SK-N-SH treated with all-trans-retinoic acid at 6 μM for 48 hours (cell line): ENCODE measurements around the gene TRIM75.

Experiments
- ARNTL ChIP-seq: fragments of 450-650 bp; formaldehyde crosslinking; IDR thresholded peaks from 2 replicates; pipeline ENCODE4 v1.5.0; 2020; ENCODE audit warnings: low read depth, mild to moderate bottlenecking, moderate library complexity, borderline replicate concordance
- CSDC2 ChIP-seq: fragments of 250-450 bp; sonication (Bioruptor Pico); IDR thresholded peaks from 2 replicates; pipeline ENCODE4 v1.5.0; 2020; ENCODE audit warnings: mild to moderate bottlenecking, moderate library complexity
- TCF4 ChIP-seq: fragments of 250-450 bp; sonication (Bioruptor Pico); IDR thresholded peaks from 2 replicates; pipeline ENCODE4 v1.8.0; 2021; ENCODE audit warnings: mild to moderate bottlenecking, moderate library complexity, borderline replicate concordance
- ZFP3 ChIP-seq: fragments of 250-450 bp; sonication (Bioruptor Pico); IDR thresholded peaks from 2 replicates; pipeline ENCODE4 v1.5.0; 2020; ENCODE audit warnings: mild to moderate bottlenecking, moderate library complexity
- ZNF565 ChIP-seq: fragments of 450-650 bp; formaldehyde crosslinking; conservative IDR thresholded peaks from 2 replicates; pipeline ENCODE4 v1.5.0; 2020; ENCODE audit warnings: low read depth, mild to moderate bottlenecking, moderate library complexity
- TF ChIP-seq, protein P1 (sequence below): fragments of 250-450 bp; sonication (Bioruptor Pico); IDR thresholded peaks from 2 replicates; pipeline ENCODE4 v1.5.1; 2021; ENCODE audit warnings: mild to moderate bottlenecking, moderate library complexity
- TF ChIP-seq, protein P2 (sequence below): fragments of 250-450 bp; sonication (Bioruptor Pico); IDR thresholded peaks from 2 replicates; pipeline ENCODE4 v1.5.0; 2020; ENCODE audit warnings: mild to moderate bottlenecking, moderate library complexity

DNA sequence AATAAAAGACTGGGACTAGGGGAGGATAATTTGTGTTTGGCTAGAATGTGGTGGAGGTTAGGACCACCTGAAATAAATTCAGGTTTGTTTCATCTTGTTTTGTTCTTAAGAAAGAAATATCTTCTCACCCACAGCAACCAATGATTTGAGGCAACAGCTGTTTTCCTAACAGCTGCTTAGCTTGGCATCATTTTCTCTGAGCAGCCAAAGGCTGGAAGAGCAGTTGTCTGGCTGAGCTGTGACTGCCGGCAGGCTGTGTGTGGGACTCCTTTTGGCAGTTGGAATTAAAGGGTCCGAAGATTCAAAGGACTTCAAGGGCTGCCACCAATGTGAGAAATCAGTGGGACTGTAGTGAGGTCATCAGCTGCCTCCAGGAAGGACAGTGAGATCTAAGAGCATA lies 5.0 kb downstream of the TRIM75 start:
- TF ChIP-seq, protein P1, sequence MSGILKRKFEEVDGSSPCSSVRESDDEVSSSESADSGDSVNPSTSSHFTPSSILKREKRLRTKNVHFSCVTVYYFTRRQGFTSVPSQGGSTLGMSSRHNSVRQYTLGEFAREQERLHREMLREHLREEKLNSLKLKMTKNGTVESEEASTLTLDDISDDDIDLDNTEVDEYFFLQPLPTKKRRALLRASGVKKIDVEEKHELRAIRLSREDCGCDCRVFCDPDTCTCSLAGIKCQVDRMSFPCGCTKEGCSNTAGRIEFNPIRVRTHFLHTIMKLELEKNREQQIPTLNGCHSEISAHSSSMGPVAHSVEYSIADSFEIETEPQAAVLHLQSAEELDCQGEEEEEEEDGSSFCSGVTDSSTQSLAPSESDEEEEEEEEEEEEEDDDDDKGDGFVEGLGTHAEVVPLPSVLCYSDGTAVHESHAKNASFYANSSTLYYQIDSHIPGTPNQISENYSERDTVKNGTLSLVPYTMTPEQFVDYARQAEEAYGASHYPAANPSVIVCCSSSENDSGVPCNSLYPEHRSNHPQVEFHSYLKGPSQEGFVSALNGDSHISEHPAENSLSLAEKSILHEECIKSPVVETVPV (CRISPR knock-in tag), result no peak
- no peak for TF ChIP-seq TCF4 (CRISPR knock-in tag)
- no peak for TF ChIP-seq ZNF565 (CRISPR knock-in tag)
- TF ChIP-seq, protein P2, sequence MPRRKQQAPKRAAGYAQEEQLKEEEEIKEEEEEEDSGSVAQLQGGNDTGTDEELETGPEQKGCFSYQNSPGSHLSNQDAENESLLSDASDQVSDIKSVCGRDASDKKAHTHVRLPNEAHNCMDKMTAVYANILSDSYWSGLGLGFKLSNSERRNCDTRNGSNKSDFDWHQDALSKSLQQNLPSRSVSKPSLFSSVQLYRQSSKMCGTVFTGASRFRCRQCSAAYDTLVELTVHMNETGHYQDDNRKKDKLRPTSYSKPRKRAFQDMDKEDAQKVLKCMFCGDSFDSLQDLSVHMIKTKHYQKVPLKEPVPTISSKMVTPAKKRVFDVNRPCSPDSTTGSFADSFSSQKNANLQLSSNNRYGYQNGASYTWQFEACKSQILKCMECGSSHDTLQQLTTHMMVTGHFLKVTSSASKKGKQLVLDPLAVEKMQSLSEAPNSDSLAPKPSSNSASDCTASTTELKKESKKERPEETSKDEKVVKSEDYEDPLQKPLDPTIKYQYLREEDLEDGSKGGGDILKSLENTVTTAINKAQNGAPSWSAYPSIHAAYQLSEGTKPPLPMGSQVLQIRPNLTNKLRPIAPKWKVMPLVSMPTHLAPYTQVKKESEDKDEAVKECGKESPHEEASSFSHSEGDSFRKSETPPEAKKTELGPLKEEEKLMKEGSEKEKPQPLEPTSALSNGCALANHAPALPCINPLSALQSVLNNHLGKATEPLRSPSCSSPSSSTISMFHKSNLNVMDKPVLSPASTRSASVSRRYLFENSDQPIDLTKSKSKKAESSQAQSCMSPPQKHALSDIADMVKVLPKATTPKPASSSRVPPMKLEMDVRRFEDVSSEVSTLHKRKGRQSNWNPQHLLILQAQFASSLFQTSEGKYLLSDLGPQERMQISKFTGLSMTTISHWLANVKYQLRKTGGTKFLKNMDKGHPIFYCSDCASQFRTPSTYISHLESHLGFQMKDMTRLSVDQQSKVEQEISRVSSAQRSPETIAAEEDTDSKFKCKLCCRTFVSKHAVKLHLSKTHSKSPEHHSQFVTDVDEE (CRISPR knock-in tag), result no peak
- no peak for TF ChIP-seq ZFP3 (CRISPR knock-in tag)
- no peak for TF ChIP-seq ARNTL (CRISPR knock-in tag)
- no peak for TF ChIP-seq CSDC2 (CRISPR knock-in tag)
